GM12878 (cell line): ENCODE results near the gene PLXNB3. TPM values are rescaled to one million over a fixed set of nuclear protein-coding genes. Genes with fewer than 3 reads are reported as not detected.

Experiments
- ATAC-seq: fragments of 200-7000 bp; cut with Tn5 transposase; 3 replicates; pipeline ENCODE4 v1.9.1; 2020; ENCODE audit warnings: mild to moderate bottlenecking, moderate library complexity
- BruUV-seq: library from RNA; stranded (reverse); fragments of 400-500 nt; replicated peaks from 2 replicates; lab custom pipeline; 2021; lab: Mats Ljungman, UMichigan
- CTCF ChIA-PET: fragments of 300-600 bp; sonication (Branson Sonifier 250); formaldehyde crosslinking; extraction: SDS; loops from one replicate; lab custom pipeline; 2021; ENCODE audit warnings: inconsistent platforms; lab: Yijun Ruan, JAX
- POLR2A ChIA-PET: fragments of 350-600 bp; formaldehyde crosslinking; extraction: SDS; loops from one replicate; lab custom pipeline; 2021; ENCODE audit warnings: inconsistent platforms; lab: Charles Lee
- RAD21 ChIA-PET: fragments of 300-600 bp; sonication (Branson Sonifier 250); formaldehyde crosslinking; loops from one replicate; lab custom pipeline; 2023; ENCODE audit warnings: antibody characterized with exemption; ENCODE audit not compliant: unreplicated experiment; lab: Charles Lee
- SMC1A ChIA-PET: fragments of 300-600 bp; sonication (Branson Sonifier 250); formaldehyde crosslinking; loops from one replicate; lab custom pipeline; 2023; ENCODE audit not compliant: unreplicated experiment, uncharacterized antibody; lab: Charles Lee
- DNase-seq: peaks from one replicate; pipeline ENCODE4 v3.0.0-alpha.2; 2011; ENCODE audit warnings: low read depth, low spot score
- FAIRE-seq: peaks from 3 replicates; lab custom pipeline; 2011; peaks lifted over from hg19 to GRCh38; lab: Jason Lieb, UNC
- H2AFZ ChIP-seq: 2 replicates; pipeline ENCODE4 v1.6.0; 2011; ENCODE audit warnings: low read depth, low read length, control low read depth; ENCODE audit not compliant: control insufficient read depth
- H3K27ac ChIP-seq: 2 replicates; pipeline ENCODE4 v1.5.1; 2011; ENCODE audit warnings: control low read depth; ENCODE audit not compliant: control insufficient read depth, insufficient read depth
- H3K27me3 ChIP-seq, 2 experiments: replicated peaks in 1 of 2; 2 replicates each; pipeline versions ENCODE4 v1.6.0 to v1.6.1; 2011; ENCODE audit warnings: low read length in 1 of 2; ENCODE audit not compliant: control insufficient read depth in 2 of 2, insufficient read depth in 2 of 2
- H3K36me3 ChIP-seq, 2 experiments: 2 replicates each; pipeline ENCODE4 v1.5.1; 2011; ENCODE audit warnings: low read length in 1 of 2; ENCODE audit not compliant: control insufficient read depth in 2 of 2, insufficient read depth in 2 of 2
- H3K4me1 ChIP-seq: 2 replicates; pipeline ENCODE4 v1.6.1; 2011; ENCODE audit warnings: mild to moderate bottlenecking, low read length, moderate library complexity, mixed read lengths; ENCODE audit not compliant: control insufficient read depth, insufficient read depth
- H3K4me2 ChIP-seq: 2 replicates; pipeline ENCODE4 v1.6.0; 2011; ENCODE audit warnings: control low read depth; ENCODE audit not compliant: control insufficient read depth, insufficient read depth
- H3K4me3 ChIP-seq: fragments of 200-600 bp; sonication (generic); 2 replicates; pipeline ENCODE4 v1.5.1; 2016
- H3K79me2 ChIP-seq: 2 replicates; pipeline ENCODE4 v1.6.0; 2011; ENCODE audit warnings: low read length; ENCODE audit not compliant: control insufficient read depth, insufficient read depth
- H3K9ac ChIP-seq: 2 replicates; pipeline ENCODE4 v1.8.0; 2011; ENCODE audit warnings: low read length, control low read depth, mixed read lengths; ENCODE audit not compliant: control insufficient read depth, insufficient read depth
- H3K9me3 ChIP-seq: replicated peaks from 3 replicates; pipeline ENCODE4 v1.5.1; 2011; ENCODE audit warnings: mild to moderate bottlenecking, low read length; ENCODE audit not compliant: control insufficient read depth, insufficient read depth
- H4K20me1 ChIP-seq: 2 replicates; pipeline ENCODE4 v1.6.0; 2011; ENCODE audit not compliant: control insufficient read depth, insufficient read depth
- HDAC2 ChIP-seq: fragments of 200-600 bp; sonication (generic); IDR thresholded peaks from 2 replicates; pipeline ENCODE4 v1.6.1; 2017
- KDM1A ChIP-seq: fragments of 200-600 bp; sonication (generic); IDR thresholded peaks from 2 replicates; pipeline ENCODE4 v1.6.1; 2016; ENCODE audit warnings: borderline replicate concordance
- MEF2A ChIP-seq: IDR thresholded peaks from 2 replicates; pipeline ENCODE4 v1.6.1; 2011; ENCODE audit warnings: low read depth, mild to moderate bottlenecking, low read length, moderate library complexity; ENCODE audit not compliant: insufficient read depth
- NRF1 ChIP-seq: conservative IDR thresholded peaks from 2 replicates; pipeline ENCODE4 v1.6.1; 2011; ENCODE audit warnings: mild to moderate bottlenecking, low read depth, low read length, improper control_type of control experiment
- PML ChIP-seq: IDR thresholded peaks from 2 replicates; pipeline ENCODE4 v1.6.1; 2012; ENCODE audit warnings: low read length, inconsistent platforms
- RAD21 ChIP-seq: IDR thresholded peaks from 2 replicates; pipeline ENCODE4 v1.6.1; 2011; ENCODE audit warnings: mild to moderate bottlenecking, low read depth, low read length, moderate library complexity; ENCODE audit not compliant: insufficient read depth
- RB1 ChIP-seq: fragments of 450-650 bp; formaldehyde crosslinking; IDR thresholded peaks from 2 replicates; pipeline ENCODE4 v1.6.1; 2017; ENCODE audit warnings: mild to moderate bottlenecking, borderline replicate concordance
- WGBS: methylation state at CpG from one replicate; pipeline ENCODE4 v1.1.6; 2016; ENCODE audit warnings: low lambda C conversion rate; ENCODE audit not compliant: insufficient replicate concordance, insufficient coverage; ENCODE audit errors: missing lambda C conversion rate; 5-methylcytosine and 5-hydroxymethylcytosine counted together
- in situ Hi-C: fragments of 300-500 bp; cut with MboI; formaldehyde crosslinking; loops from 9 replicates; pipeline ENCODE4 v1.14.3; 2018; ENCODE audit warnings: mixed read lengths
- intact Hi-C: fragments of 100-400 bp; cut with micrococcal nuclease; formaldehyde crosslinking; loops from one replicate; pipeline ENCODE4 v1.14.2; 2022; ENCODE audit not compliant: unreplicated experiment
- polyA plus RNA-seq, 11 experiments: library from polyadenylated mRNA; depleted of rRNA in 4 of 11; unstranded in 6 of 11; stranded (reverse) in 5 of 11; fragments of >200 nt; fragmentation: Nextera tagmentation in 4 of 11; fragmentation: Illumina TruSeq in 1 of 11; extraction: Ambion mirVana in 4 of 11; extraction: Trizol in 1 of 11; gene quantifications; 1 replicate in 1 of 11; 2 replicates in 10 of 11; pipeline versions ENCODE4 v1.2.1 to v1.2.3, GENCODE V29; 2011 to 2016; ENCODE audit warnings: inconsistent platforms in 2 of 11, missing spikeins in 2 of 11, low read depth in 1 of 11
- total RNA-seq, 4 experiments: library from RNA; depleted of rRNA in 3 of 4; stranded (reverse); fragments of >200 nt in 3 of 4; fragmentation: Illumina TruSeq in 1 of 4; extraction: Trizol in 1 of 4; gene quantifications; 2 replicates each; pipeline versions ENCODE4 v1.2.1 to v1.2.3, GENCODE V29; 2013 to 2021
- TF ChIP-seq, protein P1 (sequence below): fragments of 450-650 bp; conservative IDR thresholded peaks from 2 replicates; pipeline ENCODE4 v1.6.1; 2017; ENCODE audit warnings: mild to moderate bottlenecking, moderate library complexity
- TF ChIP-seq, protein P2 (sequence below): fragments of 450-650 bp; IDR thresholded peaks from 2 replicates; pipeline ENCODE4 v1.6.1; 2017; ENCODE audit warnings: low read depth, mild to moderate bottlenecking, moderate library complexity
- TF ChIP-seq, protein P3 (sequence below): fragments of 450-650 bp; IDR thresholded peaks from 2 replicates; pipeline ENCODE4 v1.6.1; 2014; ENCODE audit warnings: mild to moderate bottlenecking
- TF ChIP-seq, protein P4 (sequence below): fragments of 450-650 bp; IDR thresholded peaks from 2 replicates; pipeline ENCODE4 v1.6.1; 2018; ENCODE audit warnings: mild to moderate bottlenecking, low read depth, moderate library complexity; ENCODE audit not compliant: partially characterized antibody
- TF ChIP-seq, protein P5 (sequence below): fragments of 450-650 bp; IDR thresholded peaks from 2 replicates; pipeline ENCODE4 v1.6.1; 2016; ENCODE audit warnings: mild to moderate bottlenecking

Gene PLXNB3
- total and polyA plus RNA-seq, 10 of the 15 experiments (the other 5 are each of a cell fraction or from before 2014, with no cell fraction given) = 0.06 to 0.68 (median 0.19) TPM; not detected in 4

DNA sequence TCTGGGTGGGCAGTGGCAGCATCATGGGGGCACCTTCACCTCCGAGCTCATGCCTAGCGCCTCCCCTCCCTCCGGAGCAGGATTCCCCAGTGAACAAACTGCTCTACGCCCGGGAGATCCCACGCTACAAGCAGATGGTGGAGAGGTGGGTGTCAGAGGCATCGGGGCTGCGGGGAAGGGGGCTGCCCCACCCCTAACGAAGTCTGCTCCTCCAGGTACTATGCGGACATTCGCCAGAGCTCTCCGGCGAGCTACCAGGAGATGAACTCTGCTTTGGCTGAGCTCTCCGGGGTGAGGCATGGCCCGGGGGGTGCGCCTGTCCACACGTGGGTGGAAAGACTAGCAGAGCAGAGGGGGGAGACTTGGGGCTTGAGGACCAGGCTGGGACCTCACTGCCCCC is 14.1 kb downstream of the PLXNB3 start:
- POLR2A ChIA-PET = no interaction called here
- Histone ChIP-seq H2AFZ (no peak overlapping the region), H3K4me3 (no peak overlapping the region), H3K9ac (no peak overlapping the region), H3K79me2 (no peaks in the 10 kb centered on the region), H3K27me3 (no peaks in the 10 kb centered on the region), H3K27ac (no peak overlapping the region), H3K36me3 (no peaks in the 10 kb centered on the region), H3K4me2 (no peak overlapping the region), H4K20me1 (no peaks in the 10 kb centered on the region), H3K9me3 (no peaks in the 10 kb centered on the region; the same call in 2 of the 3 replicates), H3K4me1 (no peaks in the 10 kb centered on the region)
- RAD21 ChIA-PET = no interaction called here
- SMC1A ChIA-PET = no interaction called here
- DNase-seq (no peak), ATAC-seq (no peak), FAIRE-seq (no peak)
- intact Hi-C loops = no loop called here
- 70% methylated on average over 17 of the region's 17 CpGs for WGBS
- CTCF ChIA-PET = interaction anchor here (2.5 kb wide), 1 partner anchor 169 kb away, joined by 7 read pairs; no protein-coding TSS in a partner anchor
- TF ChIP-seq, protein P1, sequence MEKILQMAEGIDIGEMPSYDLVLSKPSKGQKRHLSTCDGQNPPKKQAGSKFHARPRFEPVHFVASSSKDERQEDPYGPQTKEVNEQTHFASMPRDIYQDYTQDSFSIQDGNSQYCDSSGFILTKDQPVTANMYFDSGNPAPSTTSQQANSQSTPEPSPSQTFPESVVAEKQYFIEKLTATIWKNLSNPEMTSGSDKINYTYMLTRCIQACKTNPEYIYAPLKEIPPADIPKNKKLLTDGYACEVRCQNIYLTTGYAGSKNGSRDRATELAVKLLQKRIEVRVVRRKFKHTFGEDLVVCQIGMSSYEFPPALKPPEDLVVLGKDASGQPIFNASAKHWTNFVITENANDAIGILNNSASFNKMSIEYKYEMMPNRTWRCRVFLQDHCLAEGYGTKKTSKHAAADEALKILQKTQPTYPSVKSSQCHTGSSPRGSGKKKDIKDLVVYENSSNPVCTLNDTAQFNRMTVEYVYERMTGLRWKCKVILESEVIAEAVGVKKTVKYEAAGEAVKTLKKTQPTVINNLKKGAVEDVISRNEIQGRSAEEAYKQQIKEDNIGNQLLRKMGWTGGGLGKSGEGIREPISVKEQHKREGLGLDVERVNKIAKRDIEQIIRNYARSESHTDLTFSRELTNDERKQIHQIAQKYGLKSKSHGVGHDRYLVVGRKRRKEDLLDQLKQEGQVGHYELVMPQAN = no peak
- TF ChIP-seq MEF2A = no peak
- no peak for TF ChIP-seq RAD21
- no peak for TF ChIP-seq KDM1A
- TF ChIP-seq HDAC2 = no peak
- TF ChIP-seq, protein P2, sequence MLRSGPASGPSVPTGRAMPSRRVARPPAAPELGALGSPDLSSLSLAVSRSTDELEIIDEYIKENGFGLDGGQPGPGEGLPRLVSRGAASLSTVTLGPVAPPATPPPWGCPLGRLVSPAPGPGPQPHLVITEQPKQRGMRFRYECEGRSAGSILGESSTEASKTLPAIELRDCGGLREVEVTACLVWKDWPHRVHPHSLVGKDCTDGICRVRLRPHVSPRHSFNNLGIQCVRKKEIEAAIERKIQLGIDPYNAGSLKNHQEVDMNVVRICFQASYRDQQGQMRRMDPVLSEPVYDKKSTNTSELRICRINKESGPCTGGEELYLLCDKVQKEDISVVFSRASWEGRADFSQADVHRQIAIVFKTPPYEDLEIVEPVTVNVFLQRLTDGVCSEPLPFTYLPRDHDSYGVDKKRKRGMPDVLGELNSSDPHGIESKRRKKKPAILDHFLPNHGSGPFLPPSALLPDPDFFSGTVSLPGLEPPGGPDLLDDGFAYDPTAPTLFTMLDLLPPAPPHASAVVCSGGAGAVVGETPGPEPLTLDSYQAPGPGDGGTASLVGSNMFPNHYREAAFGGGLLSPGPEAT = no peak
- TF ChIP-seq PML = no peak
- TF ChIP-seq, protein P3, sequence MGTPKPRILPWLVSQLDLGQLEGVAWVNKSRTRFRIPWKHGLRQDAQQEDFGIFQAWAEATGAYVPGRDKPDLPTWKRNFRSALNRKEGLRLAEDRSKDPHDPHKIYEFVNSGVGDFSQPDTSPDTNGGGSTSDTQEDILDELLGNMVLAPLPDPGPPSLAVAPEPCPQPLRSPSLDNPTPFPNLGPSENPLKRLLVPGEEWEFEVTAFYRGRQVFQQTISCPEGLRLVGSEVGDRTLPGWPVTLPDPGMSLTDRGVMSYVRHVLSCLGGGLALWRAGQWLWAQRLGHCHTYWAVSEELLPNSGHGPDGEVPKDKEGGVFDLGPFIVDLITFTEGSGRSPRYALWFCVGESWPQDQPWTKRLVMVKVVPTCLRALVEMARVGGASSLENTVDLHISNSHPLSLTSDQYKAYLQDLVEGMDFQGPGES = no peak
- no peak for TF ChIP-seq NRF1
- TF ChIP-seq RB1 = no peak
- TF ChIP-seq, protein P4, sequence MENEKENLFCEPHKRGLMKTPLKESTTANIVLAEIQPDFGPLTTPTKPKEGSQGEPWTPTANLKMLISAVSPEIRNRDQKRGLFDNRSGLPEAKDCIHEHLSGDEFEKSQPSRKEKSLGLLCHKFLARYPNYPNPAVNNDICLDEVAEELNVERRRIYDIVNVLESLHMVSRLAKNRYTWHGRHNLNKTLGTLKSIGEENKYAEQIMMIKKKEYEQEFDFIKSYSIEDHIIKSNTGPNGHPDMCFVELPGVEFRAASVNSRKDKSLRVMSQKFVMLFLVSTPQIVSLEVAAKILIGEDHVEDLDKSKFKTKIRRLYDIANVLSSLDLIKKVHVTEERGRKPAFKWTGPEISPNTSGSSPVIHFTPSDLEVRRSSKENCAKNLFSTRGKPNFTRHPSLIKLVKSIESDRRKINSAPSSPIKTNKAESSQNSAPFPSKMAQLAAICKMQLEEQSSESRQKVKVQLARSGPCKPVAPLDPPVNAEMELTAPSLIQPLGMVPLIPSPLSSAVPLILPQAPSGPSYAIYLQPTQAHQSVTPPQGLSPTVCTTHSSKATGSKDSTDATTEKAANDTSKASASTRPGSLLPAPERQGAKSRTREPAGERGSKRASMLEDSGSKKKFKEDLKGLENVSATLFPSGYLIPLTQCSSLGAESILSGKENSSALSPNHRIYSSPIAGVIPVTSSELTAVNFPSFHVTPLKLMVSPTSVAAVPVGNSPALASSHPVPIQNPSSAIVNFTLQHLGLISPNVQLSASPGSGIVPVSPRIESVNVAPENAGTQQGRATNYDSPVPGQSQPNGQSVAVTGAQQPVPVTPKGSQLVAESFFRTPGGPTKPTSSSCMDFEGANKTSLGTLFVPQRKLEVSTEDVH = no peak
- TF ChIP-seq, protein P5, sequence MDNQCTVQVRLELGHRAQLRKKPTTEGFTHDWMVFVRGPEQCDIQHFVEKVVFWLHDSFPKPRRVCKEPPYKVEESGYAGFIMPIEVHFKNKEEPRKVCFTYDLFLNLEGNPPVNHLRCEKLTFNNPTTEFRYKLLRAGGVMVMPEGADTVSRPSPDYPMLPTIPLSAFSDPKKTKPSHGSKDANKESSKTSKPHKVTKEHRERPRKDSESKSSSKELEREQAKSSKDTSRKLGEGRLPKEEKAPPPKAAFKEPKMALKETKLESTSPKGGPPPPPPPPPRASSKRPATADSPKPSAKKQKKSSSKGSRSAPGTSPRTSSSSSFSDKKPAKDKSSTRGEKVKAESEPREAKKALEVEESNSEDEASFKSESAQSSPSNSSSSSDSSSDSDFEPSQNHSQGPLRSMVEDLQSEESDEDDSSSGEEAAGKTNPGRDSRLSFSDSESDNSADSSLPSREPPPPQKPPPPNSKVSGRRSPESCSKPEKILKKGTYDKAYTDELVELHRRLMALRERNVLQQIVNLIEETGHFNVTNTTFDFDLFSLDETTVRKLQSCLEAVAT = no peak
- no TSS peak for BruUV-seq
- in situ Hi-C loops = no loop called here
